Gastrocnemius medialis (tissue), 4 donors: ENCODE results near the gene ABL1.

ENCODE experiments used
- POLR2A ChIP-seq, 2 donors: fragments of 450-650 bp; IDR thresholded peaks; one replicate each; pipeline ENCODE4 v1.6.1; 2017; ENCODE audit warnings: antibody characterized with exemption in 2 of 2, mild to moderate bottlenecking in 2 of 2, moderate library complexity in 2 of 2
- TF ChIP-seq, protein P1 (sequence below), 5 experiments: fragments of 450-650 bp in 3 of 5; fragments of 200-600 bp in 2 of 5; sonication (generic) in 2 of 5; IDR thresholded peaks in 4 of 5; conservative IDR thresholded peaks in 1 of 5; 1 replicate in 4 of 5; 2 replicates in 1 of 5; pipeline ENCODE4 v1.5.1; 2016 to 2019; ENCODE audit warnings: antibody characterized with exemption in 5 of 5, mild to moderate bottlenecking in 3 of 5, moderate library complexity in 3 of 5

- TF ChIP-seq, protein P1, sequence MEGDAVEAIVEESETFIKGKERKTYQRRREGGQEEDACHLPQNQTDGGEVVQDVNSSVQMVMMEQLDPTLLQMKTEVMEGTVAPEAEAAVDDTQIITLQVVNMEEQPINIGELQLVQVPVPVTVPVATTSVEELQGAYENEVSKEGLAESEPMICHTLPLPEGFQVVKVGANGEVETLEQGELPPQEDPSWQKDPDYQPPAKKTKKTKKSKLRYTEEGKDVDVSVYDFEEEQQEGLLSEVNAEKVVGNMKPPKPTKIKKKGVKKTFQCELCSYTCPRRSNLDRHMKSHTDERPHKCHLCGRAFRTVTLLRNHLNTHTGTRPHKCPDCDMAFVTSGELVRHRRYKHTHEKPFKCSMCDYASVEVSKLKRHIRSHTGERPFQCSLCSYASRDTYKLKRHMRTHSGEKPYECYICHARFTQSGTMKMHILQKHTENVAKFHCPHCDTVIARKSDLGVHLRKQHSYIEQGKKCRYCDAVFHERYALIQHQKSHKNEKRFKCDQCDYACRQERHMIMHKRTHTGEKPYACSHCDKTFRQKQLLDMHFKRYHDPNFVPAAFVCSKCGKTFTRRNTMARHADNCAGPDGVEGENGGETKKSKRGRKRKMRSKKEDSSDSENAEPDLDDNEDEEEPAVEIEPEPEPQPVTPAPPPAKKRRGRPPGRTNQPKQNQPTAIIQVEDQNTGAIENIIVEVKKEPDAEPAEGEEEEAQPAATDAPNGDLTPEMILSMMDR (IDR thresholded peaks at IDR 0.05 in 4 of 5, conservative IDR thresholded peaks at IDR 0.05 in 1 of 5) = no peak
- TF ChIP-seq POLR2A (IDR thresholded peaks at IDR 0.05) = no peak
Observed at GRCh38 chr9:130897848-130898551, 62.9 kb downstream of the ABL1 start.
